Measurements from ENCODE around the gene PHACTR3. TPM values are rescaled to one million over a fixed set of nuclear protein-coding genes. Genes with fewer than 3 reads are reported as not detected.

PHACTR3 gene
- total and polyA plus RNA-seq, 2 of the 8 experiments (the other 6 are each of a cell fraction or from before 2014, with no cell fraction given), result 0.05 to 0.13 TPM

- TF ChIP-seq, protein P1, sequence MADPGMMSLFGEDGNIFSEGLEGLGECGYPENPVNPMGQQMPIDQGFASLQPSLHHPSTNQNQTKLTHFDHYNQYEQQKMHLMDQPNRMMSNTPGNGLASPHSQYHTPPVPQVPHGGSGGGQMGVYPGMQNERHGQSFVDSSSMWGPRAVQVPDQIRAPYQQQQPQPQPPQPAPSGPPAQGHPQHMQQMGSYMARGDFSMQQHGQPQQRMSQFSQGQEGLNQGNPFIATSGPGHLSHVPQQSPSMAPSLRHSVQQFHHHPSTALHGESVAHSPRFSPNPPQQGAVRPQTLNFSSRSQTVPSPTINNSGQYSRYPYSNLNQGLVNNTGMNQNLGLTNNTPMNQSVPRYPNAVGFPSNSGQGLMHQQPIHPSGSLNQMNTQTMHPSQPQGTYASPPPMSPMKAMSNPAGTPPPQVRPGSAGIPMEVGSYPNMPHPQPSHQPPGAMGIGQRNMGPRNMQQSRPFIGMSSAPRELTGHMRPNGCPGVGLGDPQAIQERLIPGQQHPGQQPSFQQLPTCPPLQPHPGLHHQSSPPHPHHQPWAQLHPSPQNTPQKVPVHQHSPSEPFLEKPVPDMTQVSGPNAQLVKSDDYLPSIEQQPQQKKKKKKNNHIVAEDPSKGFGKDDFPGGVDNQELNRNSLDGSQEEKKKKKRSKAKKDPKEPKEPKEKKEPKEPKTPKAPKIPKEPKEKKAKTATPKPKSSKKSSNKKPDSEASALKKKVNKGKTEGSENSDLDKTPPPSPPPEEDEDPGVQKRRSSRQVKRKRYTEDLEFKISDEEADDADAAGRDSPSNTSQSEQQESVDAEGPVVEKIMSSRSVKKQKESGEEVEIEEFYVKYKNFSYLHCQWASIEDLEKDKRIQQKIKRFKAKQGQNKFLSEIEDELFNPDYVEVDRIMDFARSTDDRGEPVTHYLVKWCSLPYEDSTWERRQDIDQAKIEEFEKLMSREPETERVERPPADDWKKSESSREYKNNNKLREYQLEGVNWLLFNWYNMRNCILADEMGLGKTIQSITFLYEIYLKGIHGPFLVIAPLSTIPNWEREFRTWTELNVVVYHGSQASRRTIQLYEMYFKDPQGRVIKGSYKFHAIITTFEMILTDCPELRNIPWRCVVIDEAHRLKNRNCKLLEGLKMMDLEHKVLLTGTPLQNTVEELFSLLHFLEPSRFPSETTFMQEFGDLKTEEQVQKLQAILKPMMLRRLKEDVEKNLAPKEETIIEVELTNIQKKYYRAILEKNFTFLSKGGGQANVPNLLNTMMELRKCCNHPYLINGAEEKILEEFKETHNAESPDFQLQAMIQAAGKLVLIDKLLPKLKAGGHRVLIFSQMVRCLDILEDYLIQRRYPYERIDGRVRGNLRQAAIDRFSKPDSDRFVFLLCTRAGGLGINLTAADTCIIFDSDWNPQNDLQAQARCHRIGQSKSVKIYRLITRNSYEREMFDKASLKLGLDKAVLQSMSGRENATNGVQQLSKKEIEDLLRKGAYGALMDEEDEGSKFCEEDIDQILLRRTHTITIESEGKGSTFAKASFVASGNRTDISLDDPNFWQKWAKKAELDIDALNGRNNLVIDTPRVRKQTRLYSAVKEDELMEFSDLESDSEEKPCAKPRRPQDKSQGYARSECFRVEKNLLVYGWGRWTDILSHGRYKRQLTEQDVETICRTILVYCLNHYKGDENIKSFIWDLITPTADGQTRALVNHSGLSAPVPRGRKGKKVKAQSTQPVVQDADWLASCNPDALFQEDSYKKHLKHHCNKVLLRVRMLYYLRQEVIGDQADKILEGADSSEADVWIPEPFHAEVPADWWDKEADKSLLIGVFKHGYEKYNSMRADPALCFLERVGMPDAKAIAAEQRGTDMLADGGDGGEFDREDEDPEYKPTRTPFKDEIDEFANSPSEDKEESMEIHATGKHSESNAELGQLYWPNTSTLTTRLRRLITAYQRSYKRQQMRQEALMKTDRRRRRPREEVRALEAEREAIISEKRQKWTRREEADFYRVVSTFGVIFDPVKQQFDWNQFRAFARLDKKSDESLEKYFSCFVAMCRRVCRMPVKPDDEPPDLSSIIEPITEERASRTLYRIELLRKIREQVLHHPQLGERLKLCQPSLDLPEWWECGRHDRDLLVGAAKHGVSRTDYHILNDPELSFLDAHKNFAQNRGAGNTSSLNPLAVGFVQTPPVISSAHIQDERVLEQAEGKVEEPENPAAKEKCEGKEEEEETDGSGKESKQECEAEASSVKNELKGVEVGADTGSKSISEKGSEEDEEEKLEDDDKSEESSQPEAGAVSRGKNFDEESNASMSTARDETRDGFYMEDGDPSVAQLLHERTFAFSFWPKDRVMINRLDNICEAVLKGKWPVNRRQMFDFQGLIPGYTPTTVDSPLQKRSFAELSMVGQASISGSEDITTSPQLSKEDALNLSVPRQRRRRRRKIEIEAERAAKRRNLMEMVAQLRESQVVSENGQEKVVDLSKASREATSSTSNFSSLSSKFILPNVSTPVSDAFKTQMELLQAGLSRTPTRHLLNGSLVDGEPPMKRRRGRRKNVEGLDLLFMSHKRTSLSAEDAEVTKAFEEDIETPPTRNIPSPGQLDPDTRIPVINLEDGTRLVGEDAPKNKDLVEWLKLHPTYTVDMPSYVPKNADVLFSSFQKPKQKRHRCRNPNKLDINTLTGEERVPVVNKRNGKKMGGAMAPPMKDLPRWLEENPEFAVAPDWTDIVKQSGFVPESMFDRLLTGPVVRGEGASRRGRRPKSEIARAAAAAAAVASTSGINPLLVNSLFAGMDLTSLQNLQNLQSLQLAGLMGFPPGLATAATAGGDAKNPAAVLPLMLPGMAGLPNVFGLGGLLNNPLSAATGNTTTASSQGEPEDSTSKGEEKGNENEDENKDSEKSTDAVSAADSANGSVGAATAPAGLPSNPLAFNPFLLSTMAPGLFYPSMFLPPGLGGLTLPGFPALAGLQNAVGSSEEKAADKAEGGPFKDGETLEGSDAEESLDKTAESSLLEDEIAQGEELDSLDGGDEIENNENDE (IDR thresholded peaks at IDR 0.05; ENCODE audit: insufficient replicate concordance, low read length), result no peak
- no peak for TF ChIP-seq CBX5 (IDR thresholded peaks at IDR 0.05; ENCODE audit: low read depth, low read length)
- no peak for TF ChIP-seq CTBP2 (IDR thresholded peaks at IDR 0.05; ENCODE audit: borderline replicate concordance, insufficient read depth, insufficient read length, low read length)
These were observed 221.8 kb downstream of the PHACTR3 start (continued) for GRCh38 chr20:59825944-59826759.
